ENCODE data around the gene CCDC88A.
A peak's percentile ranks its signal among the peaks of the same experiment; 100 is the strongest.
"Not testable (repeated sequence)": the region's sequence is repeated elsewhere in the genome, so short reads cannot be mapped to it uniquely, and the experiment has no call there.

Gene CCDC88A, protein sequence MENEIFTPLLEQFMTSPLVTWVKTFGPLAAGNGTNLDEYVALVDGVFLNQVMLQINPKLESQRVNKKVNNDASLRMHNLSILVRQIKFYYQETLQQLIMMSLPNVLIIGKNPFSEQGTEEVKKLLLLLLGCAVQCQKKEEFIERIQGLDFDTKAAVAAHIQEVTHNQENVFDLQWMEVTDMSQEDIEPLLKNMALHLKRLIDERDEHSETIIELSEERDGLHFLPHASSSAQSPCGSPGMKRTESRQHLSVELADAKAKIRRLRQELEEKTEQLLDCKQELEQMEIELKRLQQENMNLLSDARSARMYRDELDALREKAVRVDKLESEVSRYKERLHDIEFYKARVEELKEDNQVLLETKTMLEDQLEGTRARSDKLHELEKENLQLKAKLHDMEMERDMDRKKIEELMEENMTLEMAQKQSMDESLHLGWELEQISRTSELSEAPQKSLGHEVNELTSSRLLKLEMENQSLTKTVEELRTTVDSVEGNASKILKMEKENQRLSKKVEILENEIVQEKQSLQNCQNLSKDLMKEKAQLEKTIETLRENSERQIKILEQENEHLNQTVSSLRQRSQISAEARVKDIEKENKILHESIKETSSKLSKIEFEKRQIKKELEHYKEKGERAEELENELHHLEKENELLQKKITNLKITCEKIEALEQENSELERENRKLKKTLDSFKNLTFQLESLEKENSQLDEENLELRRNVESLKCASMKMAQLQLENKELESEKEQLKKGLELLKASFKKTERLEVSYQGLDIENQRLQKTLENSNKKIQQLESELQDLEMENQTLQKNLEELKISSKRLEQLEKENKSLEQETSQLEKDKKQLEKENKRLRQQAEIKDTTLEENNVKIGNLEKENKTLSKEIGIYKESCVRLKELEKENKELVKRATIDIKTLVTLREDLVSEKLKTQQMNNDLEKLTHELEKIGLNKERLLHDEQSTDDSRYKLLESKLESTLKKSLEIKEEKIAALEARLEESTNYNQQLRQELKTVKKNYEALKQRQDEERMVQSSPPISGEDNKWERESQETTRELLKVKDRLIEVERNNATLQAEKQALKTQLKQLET (N-terminal part only)

DNA sequence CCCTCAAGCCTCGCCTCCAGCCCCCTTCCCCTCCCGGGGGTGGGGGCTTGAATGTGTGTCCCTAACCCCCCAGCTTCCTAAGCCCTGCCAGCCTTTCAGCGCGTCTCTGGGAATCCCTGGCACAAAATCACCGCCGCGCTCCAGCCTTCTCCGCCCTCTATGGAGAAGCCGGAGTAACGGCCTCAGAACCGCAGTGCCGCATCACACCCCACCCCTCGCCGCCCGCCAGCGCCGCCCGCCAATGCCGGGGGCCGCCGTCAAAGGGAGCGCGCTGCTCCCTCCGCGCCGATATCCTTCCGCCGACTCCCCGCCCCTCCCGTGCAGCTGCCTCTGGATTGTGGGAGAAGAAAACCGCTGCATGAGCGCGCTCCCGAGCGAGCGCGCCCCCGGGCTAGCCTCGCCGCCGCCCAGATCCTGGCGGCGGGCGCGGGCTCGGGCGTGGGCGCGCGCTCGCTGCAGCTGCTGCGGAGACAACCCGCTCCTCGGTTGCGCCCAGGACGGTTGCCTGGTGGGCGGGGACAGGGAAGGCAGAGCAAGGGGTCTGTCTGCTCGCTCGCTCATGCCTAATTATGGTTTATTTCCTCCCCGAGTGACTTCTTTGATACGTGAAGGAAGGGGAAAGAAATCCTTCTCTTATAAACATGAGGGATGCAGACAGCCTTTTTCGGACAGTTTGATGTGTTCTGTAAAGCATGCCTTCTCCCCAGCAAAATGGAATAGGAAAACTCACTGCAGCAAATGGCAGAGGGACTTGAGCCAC, at the start of gene CCDC88A:
CCDC88A (minus strand) TSS at position 178 of the 760 bp plus-strand sequence. CDS start 777 bp downstream, outside the sequence.
- DNase-seq (ENCODE audit: low read depth) = peak; percentile 98

DNA sequence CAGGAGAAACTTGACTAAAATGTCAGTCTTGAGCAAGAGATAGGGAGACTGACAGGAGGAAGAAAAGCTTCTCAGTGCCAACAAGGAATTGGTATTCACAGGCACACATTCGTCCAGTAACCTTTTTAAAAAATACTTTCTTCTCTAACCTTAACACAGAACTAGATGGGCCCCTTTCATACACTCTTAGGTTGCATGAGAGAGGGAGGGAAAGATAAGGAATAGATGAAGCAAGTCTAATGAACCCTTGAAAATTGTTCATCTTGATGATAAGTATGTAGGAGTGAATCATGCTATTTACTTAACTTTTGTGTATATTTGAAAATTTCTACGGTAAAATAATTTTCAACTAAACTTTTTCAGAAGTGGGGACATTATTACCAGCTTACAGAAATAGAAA, 42.0 kb upstream of the CCDC88A start:
- DNase-seq (ENCODE audit: low read depth) = no peak

- DNase-seq (ENCODE audit: low read depth) = no peak
Observed at GRCh38 chr2:55460562-55460961, 40.9 kb upstream of the CCDC88A start.

GRCh38 chr2:55459714-55460274, 40.1 kb upstream of the CCDC88A start:
- no peak for DNase-seq (ENCODE audit: low read depth)

DNA sequence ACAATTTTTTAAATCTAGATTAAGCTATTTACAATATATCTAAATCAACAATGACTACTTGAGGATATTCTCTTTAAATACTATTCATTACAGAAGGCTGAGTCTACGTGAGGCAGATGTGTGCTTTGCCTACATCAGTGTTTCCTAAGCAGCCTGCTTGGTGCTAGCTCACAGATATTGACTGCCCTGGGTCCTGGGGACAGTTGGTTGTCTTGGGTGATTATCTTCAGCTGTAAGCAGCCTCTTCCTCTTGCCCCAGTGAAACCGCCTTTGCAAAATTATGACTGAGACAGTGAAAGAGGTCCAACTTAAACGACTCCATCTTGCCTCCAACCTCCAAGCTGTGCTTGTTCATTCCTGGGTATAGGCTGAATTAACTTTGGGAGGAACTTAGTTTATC, 39.6 kb upstream of the CCDC88A start:
- no peak for DNase-seq (ENCODE audit: low read depth)

GRCh38 chr2:55454121-55454520, 34.5 kb upstream of the CCDC88A start:
- DNase-seq (ENCODE audit: low read depth) = no peak

DNA sequence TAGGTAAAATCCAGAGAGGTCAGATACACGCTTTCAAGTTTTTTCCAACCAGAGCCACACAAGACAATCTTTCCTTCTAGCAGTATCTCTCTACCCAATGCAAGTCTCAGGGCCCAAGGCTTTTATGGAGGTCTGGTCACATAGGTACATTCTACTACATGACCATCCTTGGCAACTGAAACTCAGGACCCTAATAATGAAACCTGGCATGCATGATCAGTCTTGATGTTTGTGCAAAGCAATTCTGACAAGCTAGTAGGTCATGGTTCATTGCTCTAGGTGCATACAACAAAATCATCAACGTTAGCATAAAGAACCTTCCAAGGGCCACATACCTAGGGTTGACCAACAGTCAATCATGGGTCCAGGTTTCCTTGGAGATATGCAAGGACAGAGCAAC, 33.2 kb upstream of the CCDC88A start:
- DNase-seq (ENCODE audit: low read depth) = no peak

- DNase-seq (ENCODE audit: low read depth) = no peak
Observed at GRCh38 chr2:55451699-55452098, 32.0 kb upstream of the CCDC88A start.

DNA sequence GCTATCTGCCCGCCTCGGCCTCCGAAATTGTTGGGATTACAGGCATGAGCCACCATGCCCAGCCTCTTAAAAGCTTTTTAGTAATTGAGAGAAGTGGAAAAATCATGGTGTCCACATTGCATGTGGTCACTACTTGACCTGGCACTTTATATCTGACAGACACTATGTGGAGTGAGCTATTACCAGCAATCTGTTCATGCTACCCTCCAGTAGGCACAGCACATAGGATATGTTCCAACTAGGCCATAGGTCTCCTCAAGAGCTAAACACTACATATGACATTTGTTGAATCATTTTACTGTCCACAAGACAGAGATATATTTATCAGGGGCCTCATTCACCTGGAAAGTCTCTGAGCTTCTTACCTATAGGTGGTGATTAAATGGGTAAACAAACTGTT, 30.4 kb upstream of the CCDC88A start:
- DNase-seq (ENCODE audit: low read depth) = not testable (repeated sequence)

DNA sequence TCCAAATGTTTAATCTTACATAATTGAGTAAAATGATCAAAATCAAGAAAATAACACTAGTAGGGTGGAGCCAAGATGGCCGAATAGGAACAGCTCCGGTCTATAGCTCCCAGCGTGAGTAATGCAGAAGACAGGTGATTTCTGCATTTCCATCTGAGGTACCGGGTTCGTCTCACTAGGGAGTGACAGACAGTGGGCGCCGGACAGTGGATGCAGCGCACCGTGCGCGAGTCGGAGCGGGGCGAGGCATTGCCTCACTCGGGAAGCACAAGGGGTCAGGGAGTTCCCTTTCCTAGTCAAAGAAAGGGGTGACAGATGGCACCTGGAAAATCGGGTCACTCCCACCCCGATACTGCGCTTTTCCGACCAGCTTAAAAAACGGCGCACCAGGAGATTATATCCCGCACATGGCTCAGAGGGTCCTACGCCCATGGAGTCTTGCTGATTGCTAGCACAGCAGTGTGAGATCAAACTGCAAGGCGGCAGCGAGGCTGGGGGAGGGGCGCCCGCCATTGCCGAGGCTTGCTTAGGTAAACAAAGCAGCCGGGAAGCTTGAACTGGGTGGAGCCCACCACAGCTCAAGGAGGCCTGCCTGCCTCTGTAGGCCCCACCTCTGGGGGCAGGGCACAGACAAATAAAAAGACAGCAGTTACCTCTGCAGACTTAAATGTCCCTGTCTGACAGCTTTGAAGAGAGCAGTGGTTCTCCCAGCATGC, 22.5 kb upstream of the CCDC88A start:
- DNase-seq (ENCODE audit: low read depth) = not testable (repeated sequence)

DNA sequence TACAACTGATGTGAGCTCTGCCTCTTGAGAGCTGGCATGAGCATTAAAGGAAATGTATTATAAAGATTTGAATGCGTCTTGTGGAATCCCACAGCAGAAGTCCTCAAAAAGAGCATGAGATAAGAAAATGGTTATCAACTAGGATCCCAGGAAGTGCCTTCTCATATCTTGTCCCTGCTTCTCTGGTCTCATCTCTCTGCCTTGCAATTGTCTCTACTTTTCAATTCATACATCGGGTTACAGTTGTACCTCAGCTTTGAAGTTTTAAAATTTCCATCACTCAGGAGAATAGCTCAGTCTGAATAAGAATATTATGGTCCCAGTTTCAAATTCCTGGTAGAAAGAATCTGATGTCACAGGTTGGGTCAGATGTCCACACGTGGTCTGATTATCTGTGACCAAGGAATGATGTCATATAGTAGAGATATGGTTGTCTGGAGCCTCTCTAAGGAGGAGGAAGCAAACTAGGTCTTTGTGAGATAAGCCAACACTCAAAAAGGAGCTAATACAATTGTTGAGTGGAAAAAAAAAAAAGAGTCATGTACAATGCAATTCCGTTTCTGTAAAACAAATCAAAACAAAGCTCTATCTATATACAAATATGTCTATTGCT, 21.7 kb upstream of the CCDC88A start:
- DNase-seq (ENCODE audit: low read depth) = no peak

GRCh38 chr2:55439101-55439397, 19.4 kb upstream of the CCDC88A start:
- DNase-seq (ENCODE audit: low read depth) = no peak

DNA sequence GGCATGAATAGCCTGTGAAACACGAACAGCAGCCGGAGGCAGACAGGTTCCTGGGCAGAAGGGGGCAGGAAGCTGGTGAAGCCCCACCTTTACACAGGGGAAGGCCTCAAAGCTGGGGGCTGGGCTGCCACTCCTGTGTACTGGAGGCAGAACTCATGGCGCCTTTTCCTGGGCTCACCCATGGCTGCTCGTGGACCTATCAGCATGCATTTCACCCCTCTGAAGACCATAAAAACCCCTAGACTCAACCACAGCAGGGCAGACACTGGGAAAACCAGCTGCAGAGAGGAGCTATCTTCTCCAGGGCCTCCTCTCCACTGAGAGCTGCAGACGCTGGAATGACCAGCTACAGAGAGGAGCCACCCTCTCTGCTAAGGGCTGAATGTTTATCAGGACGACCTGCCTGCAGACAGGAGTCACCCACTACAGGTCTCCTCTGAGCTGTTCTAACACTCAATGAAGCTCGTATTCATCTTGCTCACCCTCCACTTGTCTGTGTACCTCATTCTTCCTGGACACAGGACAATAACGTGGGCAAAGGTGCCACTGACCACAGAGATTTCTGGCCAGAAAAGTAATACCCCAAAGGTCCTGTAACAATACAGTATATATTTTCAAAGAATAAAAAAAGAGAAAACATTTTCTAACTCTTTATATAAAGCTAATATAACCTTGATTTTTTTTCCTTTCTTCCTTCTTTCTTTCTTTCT, 18.9 kb upstream of the CCDC88A start:
- no peak for DNase-seq (ENCODE audit: low read depth)

GRCh38 chr2:55437515-55438390, 18.1 kb upstream of the CCDC88A start:
- DNase-seq (ENCODE audit: low read depth) = no peak

- DNase-seq (ENCODE audit: low read depth) = no peak
Observed at GRCh38 chr2:55431982-55432627, 12.4 kb upstream of the CCDC88A start.

DNA sequence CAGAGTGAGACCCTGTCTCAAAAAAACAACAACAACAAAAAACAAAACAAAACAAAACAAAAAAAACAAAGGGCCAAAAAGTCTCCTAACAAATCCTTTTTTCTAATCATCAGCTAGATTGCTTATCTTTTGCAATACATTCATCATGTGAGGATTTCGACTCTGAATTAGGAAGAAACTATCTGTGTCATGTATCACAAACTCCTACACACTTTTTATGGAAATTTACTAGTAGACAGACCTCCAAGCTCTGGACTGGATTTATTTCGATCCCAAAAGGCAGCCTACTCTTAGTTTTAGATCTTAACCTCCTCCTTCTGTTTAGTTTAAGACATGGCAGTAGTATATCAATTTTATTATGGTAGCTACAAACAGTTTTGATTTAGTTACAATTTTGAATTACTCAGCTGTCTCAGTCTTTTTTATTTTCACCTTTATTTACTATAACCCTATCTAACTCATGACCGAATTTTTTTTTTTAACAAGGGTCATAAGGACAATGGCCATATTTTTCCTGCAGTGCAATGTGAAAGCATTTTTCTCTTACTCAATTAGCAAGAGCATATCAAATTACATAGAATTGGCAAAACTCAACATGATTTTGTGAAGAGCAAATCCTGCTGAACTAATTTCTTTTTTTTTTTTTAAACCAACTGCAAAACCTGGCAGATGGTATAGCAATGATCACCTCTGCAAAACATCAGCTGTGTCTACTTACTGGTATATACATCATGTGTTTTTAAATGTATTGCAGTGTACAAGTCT, 10.7 kb upstream of the CCDC88A start:
- DNase-seq (ENCODE audit: low read depth) = no peak

DNA sequence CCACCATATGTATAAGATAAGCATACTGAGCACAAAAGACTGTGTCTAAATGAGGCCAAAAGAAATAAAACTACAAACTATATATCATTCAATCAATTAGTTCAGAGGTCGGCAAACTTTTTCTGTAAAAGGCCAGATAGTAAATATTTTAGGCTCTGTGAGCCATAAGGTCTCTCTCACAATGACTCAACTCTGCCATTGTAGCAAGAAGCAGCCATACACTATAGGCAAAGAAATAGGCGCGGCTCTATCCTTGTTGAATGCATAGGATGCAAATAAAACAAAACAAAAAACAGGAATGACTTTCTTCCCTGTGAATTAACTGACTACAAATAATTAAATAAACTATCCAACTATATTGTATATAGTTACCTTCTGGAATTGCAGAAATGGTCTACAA, 8.6 kb upstream of the CCDC88A start:
- DNase-seq (ENCODE audit: low read depth) = no peak

DNA sequence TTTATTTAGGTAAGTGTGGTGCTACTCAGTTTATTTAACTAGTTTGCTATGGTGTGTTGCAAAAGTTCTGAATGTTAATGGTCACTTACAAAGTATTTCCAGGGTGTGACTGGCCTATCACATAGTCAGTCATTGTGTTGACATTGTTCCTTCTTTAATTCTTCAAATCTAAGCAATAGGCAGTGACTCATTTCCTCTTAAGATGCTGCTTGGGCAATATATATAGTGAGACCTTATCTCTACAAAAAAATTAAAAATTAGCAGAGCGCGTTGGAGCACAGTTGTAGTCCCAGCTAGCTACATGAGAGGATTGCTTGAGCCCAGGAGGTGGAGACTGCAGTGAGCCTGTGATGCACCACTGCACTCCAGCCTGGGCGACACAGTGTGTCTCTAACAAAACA, 5.8 kb upstream of the CCDC88A start:
- no peak for DNase-seq (ENCODE audit: low read depth)

Data from CMK (cell line).